Measurements from ENCODE around the gene CEP70.
"Not testable (repeated sequence)": the region's sequence is repeated elsewhere in the genome, so short reads cannot be mapped to it uniquely, and the experiment has no call there.

Gene CEP70

DNA sequence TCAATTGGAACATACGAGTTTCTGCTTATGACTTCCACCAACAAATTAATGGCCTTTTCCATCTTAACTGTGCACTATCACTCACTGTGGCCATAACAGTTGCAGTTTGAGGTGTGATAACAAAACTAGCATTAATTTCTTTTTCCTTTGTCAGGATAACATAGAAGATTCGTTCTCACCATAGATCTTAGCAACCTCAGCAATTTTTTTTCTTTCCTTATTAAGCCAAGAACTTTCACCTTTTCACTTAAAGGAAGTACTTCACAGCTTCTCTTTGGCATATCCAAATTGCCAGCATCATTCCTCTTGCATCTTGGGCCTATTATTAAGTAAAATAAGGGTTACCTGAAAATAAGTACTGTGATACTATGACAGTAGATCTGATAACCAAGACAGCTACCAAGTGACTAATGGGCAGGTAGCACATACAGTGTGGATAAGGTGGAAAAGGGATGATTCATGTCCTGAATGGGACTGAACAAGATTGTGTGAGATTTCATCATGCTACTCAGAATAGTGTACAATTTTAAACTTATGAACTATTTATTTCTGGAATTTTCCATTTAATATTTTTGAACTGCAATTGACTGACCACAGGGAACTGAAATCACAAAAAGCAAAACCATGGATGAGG is 46.6 kb downstream of the CEP70 start:
- Histone ChIP-seq H3K9ac (no peak overlapping the region), H3K27ac (no peak overlapping the region), H3K4me2 (no peak overlapping the region), H4K20me1 (no peaks in the 10 kb centered on the region), H3K4me1 (peaks cover 12 to 16% (median 14%) of the 10 kb centered on the region in 10 experiments), H3K4me3 (peak overlapping the region in 1 of 10 experiments; percentile 28; a peak in 1 of 20 replicates), H3K27me3 (no peaks in the 10 kb centered on the region), H3K9me3 (replicated peaks in 1 of 11) (peaks cover 92 to 100% (median 98%) of the 10 kb centered on the region in 11 experiments), H3K36me3 (peaks cover 40 to 94% (median 88%) of the 10 kb centered on the region in 11 experiments)
- TF ChIP-seq Cebpa-rat (IDR thresholded peaks at IDR 0.05): no peak

GRCh38 chr3:138544546-138544945 is 49.5 kb downstream of the CEP70 start:
- H3K4me1 ChIP-seq: peaks cover 9 to 11% (median 10%) of the 10 kb centered on the region in 10 experiments
- no peak overlapping the region for H3K27ac ChIP-seq
- H3K9ac ChIP-seq: no peak overlapping the region
- H4K20me1 ChIP-seq: no peaks in the 10 kb centered on the region
- no peak overlapping the region for H3K4me2 ChIP-seq
- no peak overlapping the region for H3K4me3 ChIP-seq
- H3K27me3 ChIP-seq: no peaks in the 10 kb centered on the region
- H3K9me3 ChIP-seq (replicated peaks in 1 of 11): peaks cover 95 to 100% (median 100%) of the 10 kb centered on the region in 11 experiments
- H3K36me3 ChIP-seq: peaks cover 49 to 97% (median 93%) of the 10 kb centered on the region in 11 experiments
- no peak for TF ChIP-seq Cebpa-rat (IDR thresholded peaks at IDR 0.05)

- H3K27ac ChIP-seq: no peak overlapping the region
- no peak overlapping the region for H3K4me2 ChIP-seq
- peaks cover 92 to 100% (median 98%) of the 10 kb centered on the region in 11 experiments for H3K9me3 ChIP-seq (replicated peaks in 1 of 11)
- H4K20me1 ChIP-seq: no peaks in the 10 kb centered on the region
- TF ChIP-seq Cebpa-rat (IDR thresholded peaks at IDR 0.05): no peak
- no peaks in the 10 kb centered on the region for H3K27me3 ChIP-seq
- H3K4me3 ChIP-seq: no peak overlapping the region
- no peak overlapping the region for H3K9ac ChIP-seq
- H3K4me1 ChIP-seq: no peaks in the 10 kb centered on the region
- peaks cover 45 to 97% (median 91%) of the 10 kb centered on the region in 11 experiments for H3K36me3 ChIP-seq
Measured at GRCh38 chr3:138542977-138543376, 51.1 kb downstream of the CEP70 start.

DNA sequence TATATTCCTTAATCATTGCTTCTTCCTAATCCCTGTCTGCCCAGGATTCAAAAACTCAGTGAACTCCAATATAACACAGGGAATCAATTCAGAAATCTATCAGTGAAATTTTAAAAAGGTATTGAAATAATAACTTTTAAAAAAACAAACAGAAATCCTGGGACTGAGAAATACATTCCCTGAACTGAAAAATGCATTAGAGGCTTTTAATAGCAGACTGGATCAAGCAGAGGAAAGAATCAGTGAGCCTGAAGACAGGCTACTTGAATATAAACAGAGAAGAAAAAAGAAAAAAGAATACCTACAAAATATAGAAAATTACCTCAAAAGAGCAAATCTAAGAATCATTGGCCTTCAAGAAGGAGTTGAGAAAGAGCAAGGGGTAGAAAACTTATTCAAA is 54.7 kb downstream of the CEP70 start:
- Histone ChIP-seq H3K27ac (no peak overlapping the region), H3K9me3 (replicated peaks in 1 of 11) (peaks cover 56 to 66% (median 62%) of the 10 kb centered on the region in 11 experiments), H3K4me1 (no peaks in the 10 kb centered on the region), H3K9ac (no peak overlapping the region), H3K27me3 (no peaks in the 10 kb centered on the region), H3K4me3 (no peak overlapping the region), H3K4me2 (no peak overlapping the region), H3K36me3 (peaks cover 22 to 68% (median 60%) of the 10 kb centered on the region in 11 experiments), H4K20me1 (no peaks in the 10 kb centered on the region)
- TF ChIP-seq Cebpa-rat (IDR thresholded peaks at IDR 0.05): no peak

- not testable (repeated sequence) for H3K4me3 ChIP-seq, H3K27ac ChIP-seq, H3K4me1 ChIP-seq
Measured at GRCh38 chr3:138521445-138521844, 72.6 kb downstream of the CEP70 start.

DNA sequence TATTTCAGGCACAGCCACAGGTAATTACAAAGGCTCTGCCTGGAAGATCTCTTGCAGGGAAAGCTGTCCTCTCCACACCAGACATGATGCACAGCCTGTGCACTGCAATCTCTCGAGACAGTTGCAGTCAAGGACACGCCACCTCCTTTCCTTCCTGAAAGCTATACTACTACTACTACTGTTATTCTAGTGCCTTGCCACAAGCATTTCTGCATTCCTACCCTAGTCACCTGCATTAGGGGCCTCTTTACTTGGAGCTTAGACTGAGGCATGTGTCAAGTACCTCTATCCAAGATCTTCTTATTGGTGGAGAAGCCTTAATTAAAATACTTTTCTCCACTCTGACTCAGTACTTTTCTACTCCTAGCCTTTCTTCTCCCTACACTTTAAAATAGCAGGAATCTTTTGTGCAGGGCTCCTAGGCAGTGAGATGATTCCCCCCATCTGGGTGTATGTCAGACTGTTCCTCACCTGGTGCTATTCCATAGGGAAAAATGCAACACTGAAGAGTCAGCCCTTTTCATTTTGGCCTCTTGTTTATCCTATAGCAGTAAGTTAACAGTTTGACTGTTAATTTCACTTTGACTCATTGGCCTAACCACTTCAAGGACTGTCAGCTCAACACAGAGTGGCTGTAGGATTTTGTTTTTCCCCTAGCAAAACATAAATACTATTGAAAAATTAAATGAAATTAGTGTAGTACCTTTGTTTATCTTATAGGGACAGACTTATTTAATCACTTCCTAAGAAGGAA is 80.8 kb downstream of the CEP70 start:
- TF ChIP-seq Cebpa-rat (IDR thresholded peaks at IDR 0.05): no peak
- Histone ChIP-seq H3K36me3 (peaks cover 9 to 36% (median 24%) of the 10 kb centered on the region in 11 experiments; a peak in 20 of 22 replicates), H3K27ac (no peak overlapping the region), H4K20me1 (no peaks in the 10 kb centered on the region), H3K4me3 (no peak overlapping the region), H3K27me3 (no peaks in the 10 kb centered on the region), H3K9me3 (replicated peaks in 1 of 11) (peaks cover 8 to 14% (median 12%) of the 10 kb centered on the region in 11 experiments), H3K4me2 (no peak overlapping the region), H3K4me1 (peaks cover 0 to 9% (median 0%) of the 10 kb centered on the region in 10 experiments; a peak in 4 of 20 replicates), H3K9ac (no peak overlapping the region)

More at GRCh38 chr3:138521445-138521844, 72.6 kb downstream of the CEP70 start:
- H3K4me2 ChIP-seq, H4K20me1 ChIP-seq, H3K27me3 ChIP-seq, H3K9ac ChIP-seq: not testable (repeated sequence)
- Histone ChIP-seq H3K36me3 (peaks cover 14 to 34% (median 30%) of the 10 kb centered on the region in 11 experiments; a peak in 20 of 22 replicates), H3K9me3 (replicated peaks in 1 of 11) (peaks cover 26 to 33% (median 30%) of the 10 kb centered on the region in 11 experiments)

DNA sequence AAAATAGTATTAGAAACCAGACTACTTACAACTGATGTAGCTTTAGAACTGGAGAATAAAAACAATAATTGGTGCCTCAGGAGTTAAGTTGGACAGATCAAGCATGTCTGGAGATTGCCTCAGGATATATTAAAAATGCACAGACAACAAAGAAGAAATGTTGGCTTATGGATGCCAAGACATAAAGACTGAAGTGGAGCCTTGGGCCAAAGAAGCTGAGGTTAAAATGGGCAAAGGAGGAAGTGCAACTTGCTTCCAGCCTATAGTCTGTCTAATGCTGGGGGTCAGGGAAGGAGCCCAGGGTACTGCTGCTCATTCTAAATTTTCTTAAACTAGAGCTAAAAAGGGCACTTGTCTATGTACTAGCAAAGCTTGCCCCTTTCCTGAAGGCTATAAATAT is 82.1 kb downstream of the CEP70 start:
- no peak overlapping the region for H3K27ac ChIP-seq
- no peak overlapping the region for H3K4me2 ChIP-seq

DNA sequence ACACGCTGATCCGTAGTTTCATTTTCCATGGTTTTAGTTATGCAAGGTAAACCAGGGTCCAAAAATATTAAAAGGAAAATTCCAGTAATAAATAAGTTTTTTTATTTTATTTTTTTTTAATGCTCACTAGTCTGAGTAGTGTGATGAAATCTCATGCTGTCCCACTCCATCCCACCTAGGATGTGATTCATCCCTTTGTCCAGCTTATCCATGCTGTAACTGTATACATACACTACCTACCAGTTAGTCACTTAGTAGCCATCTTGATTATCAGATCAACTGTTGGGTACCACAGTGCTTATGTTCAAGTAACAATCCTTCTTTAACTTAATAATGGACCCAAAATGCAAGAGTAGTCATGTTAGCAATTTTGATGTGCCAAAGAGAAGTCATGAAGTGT is 84.5 kb downstream of the CEP70 start:
- Histone ChIP-seq H3K27ac (no peak overlapping the region), H3K4me1 (peaks cover 0 to 9% (median 0%) of the 10 kb centered on the region in 10 experiments; a peak in 4 of 20 replicates), H4K20me1 (no peaks in the 10 kb centered on the region), H3K27me3 (no peaks in the 10 kb centered on the region), H3K9ac (no peak overlapping the region), H3K9me3 (replicated peaks in 1 of 11) (no peaks in the 10 kb centered on the region), H3K36me3 (peaks cover 0 to 36% (median 9%) of the 10 kb centered on the region in 11 experiments; a peak in 9 of 22 replicates), H3K4me2 (no peak overlapping the region), H3K4me3 (no peak overlapping the region)
- TF ChIP-seq Cebpa-rat (IDR thresholded peaks at IDR 0.05): no peak

More for the DNA sequence above, 82.1 kb downstream of the CEP70 start:
- peaks cover 0 to 30% (median 12%) of the 10 kb centered on the region in 11 experiments; a peak in 11 of 22 replicates for H3K36me3 ChIP-seq
- no peak overlapping the region for H3K9ac ChIP-seq
- no peaks in the 10 kb centered on the region for H3K27me3 ChIP-seq
- TF ChIP-seq Cebpa-rat (IDR thresholded peaks at IDR 0.05): no peak
- no peaks in the 10 kb centered on the region for H4K20me1 ChIP-seq
- no peak overlapping the region for H3K4me3 ChIP-seq
- H3K9me3 ChIP-seq (replicated peaks in 1 of 11): peaks cover 0 to under 1% (median 0%) of the 10 kb centered on the region in 11 experiments; a peak in 2 of 22 replicates
- H3K4me1 ChIP-seq: peaks cover 0 to 9% (median 0%) of the 10 kb centered on the region in 10 experiments; a peak in 4 of 20 replicates

DNA sequence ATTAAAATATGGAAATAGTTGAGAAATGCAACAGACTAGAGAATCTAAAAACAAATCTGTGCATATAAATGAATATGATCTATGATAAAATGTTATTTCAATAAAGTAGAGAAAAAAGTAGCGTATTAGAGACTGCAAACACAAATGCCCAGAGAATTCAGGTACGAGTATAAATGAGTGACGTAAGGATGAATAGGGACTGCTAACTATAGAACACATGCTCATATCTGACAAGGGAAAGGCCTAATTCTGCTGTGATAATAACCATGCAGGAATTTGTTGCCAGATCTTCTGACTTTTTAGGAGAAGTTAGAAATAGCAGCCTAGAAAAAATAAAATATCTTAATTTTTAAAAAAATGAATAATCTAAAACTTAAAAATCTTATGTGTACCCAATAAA is 86.5 kb downstream of the CEP70 start:
- no peaks in the 10 kb centered on the region for H3K27me3 ChIP-seq
- H3K4me3 ChIP-seq: no peak overlapping the region

More for the DNA sequence above, 86.5 kb downstream of the CEP70 start:
- Histone ChIP-seq H3K4me2 (no peak overlapping the region), H3K36me3 (peaks cover 0 to 48% (median 15%) of the 10 kb centered on the region in 11 experiments; a peak in 12 of 22 replicates), H3K4me1 (peaks cover 0 to 16% (median 0%) of the 10 kb centered on the region in 10 experiments; a peak in 3 of 20 replicates), H3K9me3 (replicated peaks in 1 of 11) (no peaks in the 10 kb centered on the region), H3K27ac (no peak overlapping the region), H4K20me1 (no peaks in the 10 kb centered on the region), H3K9ac (no peak overlapping the region)
- TF ChIP-seq Cebpa-rat (IDR thresholded peaks at IDR 0.05): no peak
